Right lobe of liver (tissue), 6 donors: ENCODE results near the gene RALGAPA2. TPM values are rescaled to one million over a fixed set of nuclear protein-coding genes. Genes with fewer than 3 reads are reported as not detected.
A peak's percentile ranks its signal among the peaks of the same experiment; 100 is the strongest.

ENCODE experiments used
- ATAC-seq, 4 donors: fragments of 200-7000 bp; cut with Tn5 transposase; one replicate each; pipeline ENCODE4 v1.9.1; 2020; ENCODE audit warnings: mild to moderate bottlenecking in 4 of 4, moderate library complexity in 4 of 4
- DNase-seq, 3 donors: peaks; one replicate each; pipeline ENCODE4 v3.0.0-alpha.2; 2020
- H3K27ac ChIP-seq, 3 donors: fragments of 200-600 bp; one replicate each; pipeline ENCODE4 v1.8.0; 2022
- H3K27me3 ChIP-seq, 2 donors: fragments of 200-600 bp; one replicate each; pipeline ENCODE4 v1.8.0; 2022
- H3K36me3 ChIP-seq, 4 donors: fragments of 200-600 bp; sonication (generic) in 1 of 4; one replicate each; pipeline versions ENCODE4 v1.5.1 to v1.8.0; 2017 to 2022; ENCODE audit warnings: control low read depth in 1 of 4
- H3K4me1 ChIP-seq, 4 donors: fragments of 200-600 bp; sonication (generic) in 1 of 4; one replicate each; pipeline versions ENCODE4 v1.5.1 to v1.8.0; 2017 to 2022; ENCODE audit warnings: control low read depth in 1 of 4
- H3K4me3 ChIP-seq, 3 donors: fragments of 200-600 bp; one replicate each; pipeline ENCODE4 v1.8.0; 2022
- H3K9me3 ChIP-seq, 4 donors: fragments of 200-600 bp; sonication (generic) in 1 of 4; one replicate each; pipeline versions ENCODE4 v1.5.1 to v1.8.0; 2017 to 2022; ENCODE audit warnings: control low read depth in 1 of 4
- POLR2A ChIP-seq: fragments of 450-650 bp; IDR thresholded peaks from one replicate; pipeline ENCODE4 v1.6.1; 2017; ENCODE audit warnings: antibody characterized with exemption, mild to moderate bottlenecking
- WGBS: methylation state at CpG from one replicate; pipeline ENCODE4 v1.1.6; 2018; ENCODE audit warnings: low coverage, low lambda C conversion rate; ENCODE audit not compliant: insufficient coverage; ENCODE audit errors: missing lambda C conversion rate; 5-methylcytosine and 5-hydroxymethylcytosine counted together
- intact Hi-C, 2 donors: fragments of 100-400 bp; cut with DNase I; formaldehyde crosslinking; loops; one replicate each; pipeline versions ENCODE4 v1.11.2 to v1.14.1; 2022
- total RNA-seq, 6 experiments: library from RNA; depleted of rRNA in 2 of 6; stranded (reverse); fragments of >200 nt in 2 of 6; fragmentation: NEBNext Ultra II Directional in 3 of 6; extraction: Animal tissue kit (Norgen Biotek cat#: 25700) in 3 of 6; gene quantifications; one replicate each; pipeline versions ENCODE4 v1.1.0 to v1.2.4, GENCODE V29; 2016 to 2023
- TF ChIP-seq, protein P1 (sequence below), 4 donors: fragments of 200-600 bp in 3 of 4; fragments of 450-650 bp in 1 of 4; IDR thresholded peaks; one replicate each; pipeline versions ENCODE4 v1.5.1 to v1.8.0; 2016 to 2022; ENCODE audit warnings: antibody characterized with exemption in 4 of 4, mild to moderate bottlenecking in 2 of 4
- donor health status: DM: no; HTN: yes; CAD: no.
- donor health status: DM: no; HTN: no; CAD: no.
- donor health status: DM: no; HTN: no; CAD: no.
- donor health status: DM: no; HTN: yes; CAD: no.
- donor health status: DM: no; HTN: yes; CAD: no.

RALGAPA2 gene
- total RNA-seq, 6 experiments from 2014 or later: 38.3 to 76.7 (median 62.7) TPM

DNA sequence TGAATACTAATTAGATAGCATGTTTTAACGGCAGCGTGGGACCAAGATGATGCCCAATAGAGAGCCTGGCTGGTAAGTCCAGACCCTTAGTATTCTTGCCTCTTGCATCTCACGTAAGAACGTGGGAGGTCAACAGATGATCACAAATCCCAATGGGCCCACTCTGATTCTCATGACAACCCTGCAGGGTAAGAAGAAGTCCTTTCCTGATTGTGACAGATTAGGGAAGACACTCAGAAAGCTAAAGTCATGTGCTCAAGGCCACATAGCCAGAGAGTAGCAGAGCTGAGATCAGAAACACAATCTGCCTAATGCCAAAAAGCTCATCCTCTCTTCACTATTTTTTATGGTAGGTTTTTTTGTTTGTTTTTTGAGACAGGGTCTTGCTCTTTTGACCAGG lies 103.8 kb downstream of the RALGAPA2 start:
- DNase-seq: no peak
- H3K27ac ChIP-seq: no peak overlapping the region
- TF ChIP-seq, protein P1, sequence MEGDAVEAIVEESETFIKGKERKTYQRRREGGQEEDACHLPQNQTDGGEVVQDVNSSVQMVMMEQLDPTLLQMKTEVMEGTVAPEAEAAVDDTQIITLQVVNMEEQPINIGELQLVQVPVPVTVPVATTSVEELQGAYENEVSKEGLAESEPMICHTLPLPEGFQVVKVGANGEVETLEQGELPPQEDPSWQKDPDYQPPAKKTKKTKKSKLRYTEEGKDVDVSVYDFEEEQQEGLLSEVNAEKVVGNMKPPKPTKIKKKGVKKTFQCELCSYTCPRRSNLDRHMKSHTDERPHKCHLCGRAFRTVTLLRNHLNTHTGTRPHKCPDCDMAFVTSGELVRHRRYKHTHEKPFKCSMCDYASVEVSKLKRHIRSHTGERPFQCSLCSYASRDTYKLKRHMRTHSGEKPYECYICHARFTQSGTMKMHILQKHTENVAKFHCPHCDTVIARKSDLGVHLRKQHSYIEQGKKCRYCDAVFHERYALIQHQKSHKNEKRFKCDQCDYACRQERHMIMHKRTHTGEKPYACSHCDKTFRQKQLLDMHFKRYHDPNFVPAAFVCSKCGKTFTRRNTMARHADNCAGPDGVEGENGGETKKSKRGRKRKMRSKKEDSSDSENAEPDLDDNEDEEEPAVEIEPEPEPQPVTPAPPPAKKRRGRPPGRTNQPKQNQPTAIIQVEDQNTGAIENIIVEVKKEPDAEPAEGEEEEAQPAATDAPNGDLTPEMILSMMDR (IDR thresholded peaks at IDR 0.05): no peak
- TF ChIP-seq POLR2A: no peak
- no peak overlapping the region for H3K4me3 ChIP-seq
- H3K27me3 ChIP-seq: no peaks in the 10 kb centered on the region
- WGBS: 97% methylated on average over 4 of the region's 4 CpGs
- no peak for ATAC-seq
- H3K36me3 ChIP-seq: peaks cover 0 to 11% (median 4%) of the 10 kb centered on the region in 4 donors
- H3K4me1 ChIP-seq: peaks cover 0 to 20% (median 8%) of the 10 kb centered on the region in 4 donors
- H3K9me3 ChIP-seq: no peaks in the 10 kb centered on the region
- intact Hi-C loops: no loop called here

DNA sequence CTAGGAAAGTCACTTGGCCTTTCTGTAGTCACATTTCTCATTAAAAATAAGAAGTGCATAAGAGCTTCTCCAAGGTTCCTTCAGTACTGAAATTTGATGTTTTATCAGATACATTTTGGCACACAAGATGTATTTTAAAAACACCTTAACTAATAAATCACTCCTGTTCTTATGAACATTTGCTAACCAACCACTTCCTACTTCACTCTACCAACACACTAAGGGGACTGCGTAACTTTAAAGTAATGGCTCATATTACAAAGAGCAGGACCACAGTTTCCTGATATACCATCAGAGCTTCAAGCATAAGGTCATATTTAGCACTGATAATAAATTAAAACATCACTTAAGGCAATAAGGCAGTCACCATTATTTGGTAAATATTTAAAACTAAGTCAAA lies 104.4 kb downstream of the RALGAPA2 start:
- 100% methylated on average over 1 of the region's 1 CpG for WGBS
- Histone ChIP-seq H3K27me3 (no peaks in the 10 kb centered on the region), H3K27ac (no peak overlapping the region), H3K4me3 (no peak overlapping the region), H3K9me3 (no peaks in the 10 kb centered on the region), H3K36me3 (peaks cover 0 to 12% (median 6%) of the 10 kb centered on the region in 4 donors), H3K4me1 (peaks cover 0 to 20% (median 8%) of the 10 kb centered on the region in 4 donors)
- intact Hi-C loops: no loop called here
- DNase-seq: no peak
- no peak for TF ChIP-seq POLR2A
- ATAC-seq: no peak

DNA sequence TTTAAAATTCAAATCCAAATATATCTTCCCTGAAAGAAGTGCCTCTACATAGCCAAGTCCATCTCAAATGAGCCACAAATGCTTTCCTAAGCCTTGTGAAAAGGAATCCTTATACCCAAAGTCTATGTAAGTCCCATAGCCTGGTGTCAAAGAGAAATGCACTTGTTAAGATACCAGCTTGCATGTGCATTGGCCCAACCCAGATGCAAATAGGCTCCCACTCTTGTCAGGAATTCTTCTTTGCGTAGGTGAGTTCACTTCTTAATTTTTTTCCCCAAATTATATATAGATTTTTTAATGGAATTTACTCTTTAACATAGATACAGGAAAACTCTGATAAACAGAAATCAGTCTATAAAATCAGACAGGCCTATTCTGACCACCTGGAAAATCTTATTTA lies 105.6 kb downstream of the RALGAPA2 start:
- ATAC-seq: no peak
- no peaks in the 10 kb centered on the region for H3K27me3 ChIP-seq
- no peak overlapping the region for H3K27ac ChIP-seq
- intact Hi-C loops: no loop called here
- peaks cover 0 to 14% (median 6%) of the 10 kb centered on the region in 4 donors for H3K4me1 ChIP-seq
- 87% methylated on average over 1 of the region's 1 CpG for WGBS
- H3K36me3 ChIP-seq: peaks cover 0 to 12% (median 6%) of the 10 kb centered on the region in 4 donors
- TF ChIP-seq, protein P1 (IDR thresholded peaks at IDR 0.05): no peak
- TF ChIP-seq POLR2A: no peak
- no peaks in the 10 kb centered on the region for H3K9me3 ChIP-seq
- H3K4me3 ChIP-seq: no peak overlapping the region
- no peak for DNase-seq

DNA sequence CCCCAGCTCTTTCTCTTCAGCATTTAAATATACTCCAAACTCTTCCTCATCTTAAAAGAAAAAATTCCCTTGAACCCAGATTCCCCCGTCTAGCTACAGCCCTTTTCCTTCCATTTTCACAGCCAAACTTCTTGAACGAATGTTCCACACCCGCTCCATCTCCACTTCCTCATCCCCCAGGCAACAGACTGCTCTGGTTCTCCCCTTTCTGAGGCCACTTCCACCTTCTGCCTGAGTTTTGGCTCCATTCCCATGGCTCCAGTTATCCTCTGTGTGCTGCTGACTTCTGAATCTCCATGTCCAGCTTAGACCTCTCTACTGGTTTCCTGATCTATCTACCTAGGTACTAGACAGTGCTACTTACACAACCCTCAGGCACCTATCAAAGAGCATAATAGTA lies 106.4 kb downstream of the RALGAPA2 start:
- H3K36me3 ChIP-seq: peaks cover 0 to 20% (median 9%) of the 10 kb centered on the region in 4 donors
- H3K9me3 ChIP-seq: no peaks in the 10 kb centered on the region
- H3K4me3 ChIP-seq: no peak overlapping the region
- H3K4me1 ChIP-seq: peaks cover 0 to 7% (median 2%) of the 10 kb centered on the region in 4 donors
- DNase-seq (no peak), ATAC-seq (peak in 2 of 4 donors; percentile 30 to 32)
- H3K27me3 ChIP-seq: no peaks in the 10 kb centered on the region
- intact Hi-C loops: no loop called here
- H3K27ac ChIP-seq: no peak overlapping the region
- WGBS: 48% methylated on average over 3 of the region's 3 CpGs
- TF ChIP-seq, protein P1 (IDR thresholded peaks at IDR 0.05): no peak
- TF ChIP-seq POLR2A: no peak

DNA sequence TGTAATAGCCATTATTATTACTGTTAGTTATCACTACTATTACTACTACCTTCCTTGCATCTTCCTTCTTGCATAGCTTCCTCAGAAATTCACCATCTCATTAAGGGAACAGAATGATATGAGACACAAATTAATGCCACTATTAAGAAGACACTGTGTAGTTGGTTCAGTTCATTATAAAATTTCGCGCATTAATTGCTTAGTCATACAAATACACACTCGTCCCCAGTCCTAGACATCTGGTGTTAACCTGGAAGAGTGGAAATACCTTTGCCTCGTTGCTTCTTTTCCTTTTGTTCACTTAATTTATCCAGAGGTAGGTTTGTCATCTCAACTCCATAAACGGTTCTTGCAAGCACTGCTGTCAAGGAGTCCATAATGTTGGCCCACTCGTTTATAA lies 107.5 kb downstream of the RALGAPA2 start:
- Histone ChIP-seq H3K36me3 (peaks cover 0 to 31% (median 15%) of the 10 kb centered on the region in 4 donors), H3K27me3 (no peaks in the 10 kb centered on the region), H3K27ac (no peak overlapping the region), H3K4me1 (no peaks in the 10 kb centered on the region), H3K4me3 (no peak overlapping the region), H3K9me3 (no peaks in the 10 kb centered on the region)
- WGBS: 95% methylated on average over 6 of the region's 6 CpGs
- TF ChIP-seq, protein P1 (IDR thresholded peaks at IDR 0.05): no peak
- TF ChIP-seq POLR2A: no peak
- intact Hi-C loops: no loop called here
- no peak for DNase-seq
- no peak for ATAC-seq
